ENCODE results near the gene HHIPL1.

DNA sequence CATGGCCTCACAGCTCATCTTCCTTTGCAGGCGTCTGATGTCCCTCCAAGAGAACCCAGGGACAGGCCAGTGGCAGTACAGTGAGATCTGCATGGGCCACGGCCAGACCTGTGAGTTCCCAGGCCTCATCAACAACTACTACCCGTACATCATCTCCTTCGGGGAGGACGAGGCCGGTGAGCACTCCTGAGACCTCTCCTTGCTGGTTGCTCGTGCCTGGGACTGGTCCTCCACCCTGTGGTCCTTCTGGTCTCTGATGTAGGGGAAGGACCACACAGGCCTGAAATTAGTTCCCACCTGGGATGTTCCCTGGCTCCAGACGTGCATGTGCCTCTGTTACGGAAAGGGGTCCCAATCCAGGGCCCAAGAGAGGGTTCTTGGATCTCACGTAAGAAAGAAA lies 17.9 kb downstream of the HHIPL1 start:
- TF ChIP-seq, protein P1, sequence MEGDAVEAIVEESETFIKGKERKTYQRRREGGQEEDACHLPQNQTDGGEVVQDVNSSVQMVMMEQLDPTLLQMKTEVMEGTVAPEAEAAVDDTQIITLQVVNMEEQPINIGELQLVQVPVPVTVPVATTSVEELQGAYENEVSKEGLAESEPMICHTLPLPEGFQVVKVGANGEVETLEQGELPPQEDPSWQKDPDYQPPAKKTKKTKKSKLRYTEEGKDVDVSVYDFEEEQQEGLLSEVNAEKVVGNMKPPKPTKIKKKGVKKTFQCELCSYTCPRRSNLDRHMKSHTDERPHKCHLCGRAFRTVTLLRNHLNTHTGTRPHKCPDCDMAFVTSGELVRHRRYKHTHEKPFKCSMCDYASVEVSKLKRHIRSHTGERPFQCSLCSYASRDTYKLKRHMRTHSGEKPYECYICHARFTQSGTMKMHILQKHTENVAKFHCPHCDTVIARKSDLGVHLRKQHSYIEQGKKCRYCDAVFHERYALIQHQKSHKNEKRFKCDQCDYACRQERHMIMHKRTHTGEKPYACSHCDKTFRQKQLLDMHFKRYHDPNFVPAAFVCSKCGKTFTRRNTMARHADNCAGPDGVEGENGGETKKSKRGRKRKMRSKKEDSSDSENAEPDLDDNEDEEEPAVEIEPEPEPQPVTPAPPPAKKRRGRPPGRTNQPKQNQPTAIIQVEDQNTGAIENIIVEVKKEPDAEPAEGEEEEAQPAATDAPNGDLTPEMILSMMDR (IDR thresholded peaks at IDR 0.05; ENCODE audit: insufficient read depth, low read depth, low read length): no peak
- TF ChIP-seq EZH2 (IDR thresholded peaks at IDR 0.05; ENCODE audit: insufficient read depth, low read length): no peak
